Choroid plexus epithelial cell (primary cell): ENCODE data around the gene TMOD1.

ENCODE experiments used
- DNase-seq: peaks from one replicate; pipeline ENCODE4 v3.0.0-alpha.2; 2010; ENCODE audit warnings: low read depth
- H3K4me3 ChIP-seq: 2 replicates; pipeline ENCODE4 v1.5.1; 2011; ENCODE audit warnings: low read depth, mild to moderate bottlenecking, control low read depth, low read length, moderate library complexity
- CTCF ChIP-seq: conservative IDR thresholded peaks from 2 replicates; pipeline ENCODE4 v1.5.1; 2011; ENCODE audit warnings: low read depth, mild to moderate bottlenecking, control low read depth, inconsistent platforms, low read length, moderate library complexity

TMOD1 gene

DNA sequence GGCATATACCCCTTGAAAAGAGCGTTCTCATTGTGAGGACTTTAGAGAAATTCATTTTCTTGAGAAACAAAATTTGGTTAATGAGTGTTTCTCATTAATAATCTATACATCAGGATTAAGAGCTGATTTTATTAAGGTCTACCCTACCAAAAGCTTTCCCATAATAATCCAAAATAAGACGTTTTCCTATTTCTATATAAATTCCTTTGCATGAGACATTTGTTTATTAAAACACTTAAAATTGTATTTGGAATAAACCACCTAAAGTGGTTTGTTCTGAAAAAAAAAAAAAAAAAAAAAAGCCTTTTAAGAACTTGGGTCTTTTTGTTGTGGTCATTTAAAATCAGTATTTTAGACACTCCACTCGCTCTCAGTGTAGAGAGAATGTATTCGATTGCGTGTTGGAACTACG is 695 bp upstream of the TMOD1 start:
- no peak for DNase-seq
- peak overlapping the region; percentile 37 for H3K4me3 ChIP-seq
- no peak for TF ChIP-seq CTCF

GRCh38 chr9:97501972-97502221 is 431 bp downstream of the TMOD1 start:
- DNase-seq, result no peak
- no peak for TF ChIP-seq CTCF
- peak overlapping the region; percentile 44 for H3K4me3 ChIP-seq

DNA sequence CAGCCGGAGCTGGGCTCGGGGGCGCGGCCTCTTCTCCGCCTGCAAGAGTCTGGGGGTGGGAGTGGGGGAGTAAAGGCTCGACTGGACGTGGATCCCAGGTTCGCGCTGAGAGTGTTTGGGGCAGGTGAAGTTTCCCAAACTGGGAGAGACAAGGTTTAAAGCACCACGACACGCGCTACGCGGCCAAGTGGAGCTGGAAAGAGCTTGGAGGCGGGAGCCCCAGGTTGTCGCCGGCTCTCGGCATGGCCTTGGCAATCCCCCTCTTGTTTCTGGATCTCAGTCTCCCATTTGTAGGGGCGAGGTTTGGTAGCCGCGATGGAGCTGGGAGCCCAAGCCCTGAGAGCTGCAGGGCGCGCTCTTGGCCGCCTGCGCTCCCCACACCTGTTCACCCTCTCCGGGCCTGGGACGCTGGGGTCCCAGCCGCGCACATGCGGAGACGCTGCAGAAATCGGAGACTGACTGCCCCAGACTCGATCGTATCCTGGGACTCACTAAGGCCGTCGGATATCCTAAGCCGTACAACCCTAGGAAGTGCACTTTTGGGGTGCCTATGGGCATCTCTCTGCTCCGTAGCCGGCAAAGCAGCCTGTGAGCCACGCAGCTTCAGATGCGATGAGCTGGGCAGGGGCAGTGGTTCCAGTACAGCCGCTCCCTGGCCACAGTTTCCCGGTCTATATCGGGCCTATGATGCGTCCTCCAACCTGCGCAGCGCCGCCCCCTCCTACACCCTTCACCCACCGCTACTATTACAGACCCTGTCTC is 937 bp downstream of the TMOD1 start:
- DNase-seq, result no peak
- TF ChIP-seq CTCF, result no peak
- H3K4me3 ChIP-seq, result no peak overlapping the region

DNA sequence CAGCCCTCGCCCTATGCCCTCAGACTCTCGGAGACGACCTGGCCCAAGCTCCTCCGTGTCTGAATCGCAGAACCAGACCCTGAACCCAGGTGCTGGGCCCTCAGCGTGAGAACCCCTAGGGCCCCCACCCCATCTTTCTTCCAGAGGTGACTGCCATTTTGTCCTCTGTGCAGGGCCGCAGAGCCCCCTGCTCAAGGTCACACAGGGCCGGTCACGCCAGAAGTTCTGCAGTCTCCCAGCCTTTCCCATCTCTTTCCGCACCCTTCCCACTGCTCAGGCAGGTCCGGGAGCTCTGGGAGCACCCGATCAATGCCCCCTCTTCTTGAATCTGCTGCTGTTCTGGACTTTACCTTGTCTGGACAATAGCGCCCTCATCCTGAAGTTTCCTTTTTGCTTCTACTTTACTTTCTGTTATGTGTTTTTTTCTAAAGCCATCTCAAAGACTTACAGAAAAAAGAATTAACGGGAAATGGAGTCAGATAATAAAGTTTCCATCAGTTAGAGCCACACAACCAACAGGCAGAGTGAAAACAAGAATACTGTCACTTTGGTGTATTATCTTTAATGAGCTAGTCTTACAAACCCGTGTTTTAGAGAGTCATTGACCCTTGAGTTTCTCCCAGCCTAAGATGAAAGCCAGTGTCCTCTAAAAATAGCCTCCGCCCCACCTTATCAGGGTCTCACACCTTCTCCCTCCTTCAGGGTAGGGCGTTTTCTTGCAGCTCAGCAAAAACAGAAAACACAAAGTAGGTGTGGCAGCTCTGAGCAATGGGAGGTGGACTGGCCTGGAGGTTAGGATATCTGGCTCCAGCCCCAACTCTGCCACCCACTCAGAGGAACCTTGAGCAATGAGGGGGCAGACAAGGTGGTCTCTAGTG is 1.8 kb downstream of the TMOD1 start:
- TF ChIP-seq CTCF, result peak; percentile 13
- DNase-seq, result no peak
- no peak overlapping the region for H3K4me3 ChIP-seq

DNA sequence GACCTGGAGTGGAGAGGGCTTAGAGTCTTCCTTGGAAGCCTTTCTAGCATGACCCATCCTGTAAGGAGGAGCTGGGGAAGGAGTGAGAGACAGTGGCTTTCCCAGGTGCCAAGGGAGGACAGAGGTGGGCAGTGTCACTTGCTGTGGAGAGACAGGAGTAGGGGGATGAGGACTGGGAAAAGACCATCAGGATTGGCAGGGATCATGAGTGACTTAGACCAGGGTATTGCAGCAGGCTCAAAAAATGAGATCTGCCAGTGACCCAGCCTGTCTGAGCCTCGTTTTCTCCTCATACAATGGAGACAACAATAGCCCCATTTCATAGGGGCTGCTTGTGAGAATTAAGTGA is 2.4 kb downstream of the TMOD1 start:
- H3K4me3 ChIP-seq, result no peak overlapping the region
- no peak for DNase-seq
- TF ChIP-seq CTCF, result no peak

DNA sequence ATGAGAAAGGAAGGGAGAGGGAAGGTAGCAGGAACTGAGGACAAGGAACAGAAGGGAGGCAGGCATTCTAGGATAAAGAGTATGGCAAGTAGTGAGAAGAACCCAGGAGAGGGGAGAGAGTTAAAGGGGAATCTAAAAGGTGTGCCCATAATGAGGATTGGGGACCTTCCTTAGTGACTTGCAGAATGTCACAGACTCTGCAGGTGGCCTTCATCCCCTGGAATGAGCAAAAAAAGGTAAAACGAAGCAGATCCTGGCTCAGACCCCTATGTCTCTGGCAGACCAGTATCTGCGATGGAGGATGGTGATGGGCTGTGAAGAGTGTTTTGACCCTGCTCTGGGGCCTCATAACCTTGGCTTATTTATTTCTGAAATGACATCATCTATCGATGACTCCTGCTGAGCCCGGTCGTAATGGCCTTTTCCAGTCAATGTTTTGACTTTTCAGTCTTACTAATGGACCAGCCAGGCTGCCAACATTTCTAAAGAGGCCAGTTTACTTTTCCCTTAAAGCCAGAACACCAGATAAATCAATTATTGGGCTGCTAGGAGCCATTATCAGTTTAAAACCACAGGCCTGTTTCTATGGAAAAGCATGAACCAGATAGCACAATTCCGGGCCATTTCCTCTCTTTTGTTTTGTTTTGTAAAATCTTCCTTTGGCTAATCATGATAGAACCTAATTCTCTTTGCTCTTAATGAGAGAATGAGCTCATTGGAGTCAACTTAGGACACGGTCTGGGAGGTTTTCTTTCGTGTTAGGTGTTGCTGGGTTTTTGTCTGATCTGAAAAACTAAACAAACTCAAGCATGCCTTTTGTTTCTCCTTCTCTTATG is 3.1 kb downstream of the TMOD1 start:
- no peak for TF ChIP-seq CTCF
- DNase-seq, result no peak

More for the DNA sequence above, 3.1 kb downstream of the TMOD1 start:
- H3K4me3 ChIP-seq, result no peak overlapping the region
